Thymus (tissue), 11 donors: ENCODE data around the gene DDIT3. TPM values are rescaled to one million over a fixed set of nuclear protein-coding genes. Genes with fewer than 3 reads are reported as not detected.
A peak's percentile ranks its signal among the peaks of the same experiment; 100 is the strongest.

Source experiments
- DNase-seq, 9 donors: peaks; one replicate each; pipeline ENCODE4 v3.0.0-alpha.2; 2013; ENCODE audit warnings: low spot score in 9 of 9, low read depth in 6 of 9, missing footprints in 1 of 9
- H3K27ac ChIP-seq, 2 donors: one replicate each; pipeline ENCODE4 v1.5.1; 2013; ENCODE audit warnings: control low read depth in 1 of 2, low read depth in 1 of 2, low read length in 1 of 2, mild to moderate bottlenecking in 1 of 2, moderate library complexity in 1 of 2
- H3K27me3 ChIP-seq, 2 donors: one replicate each; pipeline ENCODE4 v1.5.1; 2013; ENCODE audit warnings: low read length in 1 of 2; ENCODE audit not compliant: control insufficient read depth in 2 of 2, insufficient read depth in 1 of 2
- H3K36me3 ChIP-seq, 2 donors: one replicate each; pipeline ENCODE4 v1.5.1; 2013; ENCODE audit warnings: low read length in 1 of 2, mild to moderate bottlenecking in 1 of 2, moderate library complexity in 1 of 2; ENCODE audit not compliant: control insufficient read depth in 2 of 2, insufficient read depth in 2 of 2
- H3K4me1 ChIP-seq, 2 donors: one replicate each; pipeline ENCODE4 v1.5.1; 2013; ENCODE audit warnings: low read length in 2 of 2; ENCODE audit not compliant: control insufficient read depth in 2 of 2, insufficient read depth in 2 of 2
- H3K4me3 ChIP-seq, 2 donors: one replicate each; pipeline ENCODE4 v1.5.1; 2013; ENCODE audit warnings: low read length in 2 of 2, control low read depth in 1 of 2, mild to moderate bottlenecking in 1 of 2
- H3K9me3 ChIP-seq, 2 donors: one replicate each; pipeline ENCODE4 v1.5.1; 2013; ENCODE audit warnings: low read length in 1 of 2, mild to moderate bottlenecking in 1 of 2; ENCODE audit not compliant: control insufficient read depth in 2 of 2, insufficient read depth in 1 of 2
- WGBS: extraction: QIAGEN DNeasy Blood & Tissue Kit; methylation state at CpG from one replicate; pipeline ENCODE4 v1.1.7; 2013; 5-methylcytosine and 5-hydroxymethylcytosine counted together
- polyA plus RNA-seq: library from polyadenylated mRNA; stranded (reverse); fragments of 200-250 nt; gene quantifications from one replicate; pipeline ENCODE4 v1.2.3, GENCODE V29; 2013
- total RNA-seq: library from RNA; stranded (reverse); fragments of 120-200 nt; gene quantifications from one replicate; pipeline ENCODE4 v1.2.4, GENCODE V29; 2013
- donor health status: healthy.

Gene DDIT3
- total and polyA plus RNA-seq, 2 donors: 25.0 to 43.4 TPM

DNA sequence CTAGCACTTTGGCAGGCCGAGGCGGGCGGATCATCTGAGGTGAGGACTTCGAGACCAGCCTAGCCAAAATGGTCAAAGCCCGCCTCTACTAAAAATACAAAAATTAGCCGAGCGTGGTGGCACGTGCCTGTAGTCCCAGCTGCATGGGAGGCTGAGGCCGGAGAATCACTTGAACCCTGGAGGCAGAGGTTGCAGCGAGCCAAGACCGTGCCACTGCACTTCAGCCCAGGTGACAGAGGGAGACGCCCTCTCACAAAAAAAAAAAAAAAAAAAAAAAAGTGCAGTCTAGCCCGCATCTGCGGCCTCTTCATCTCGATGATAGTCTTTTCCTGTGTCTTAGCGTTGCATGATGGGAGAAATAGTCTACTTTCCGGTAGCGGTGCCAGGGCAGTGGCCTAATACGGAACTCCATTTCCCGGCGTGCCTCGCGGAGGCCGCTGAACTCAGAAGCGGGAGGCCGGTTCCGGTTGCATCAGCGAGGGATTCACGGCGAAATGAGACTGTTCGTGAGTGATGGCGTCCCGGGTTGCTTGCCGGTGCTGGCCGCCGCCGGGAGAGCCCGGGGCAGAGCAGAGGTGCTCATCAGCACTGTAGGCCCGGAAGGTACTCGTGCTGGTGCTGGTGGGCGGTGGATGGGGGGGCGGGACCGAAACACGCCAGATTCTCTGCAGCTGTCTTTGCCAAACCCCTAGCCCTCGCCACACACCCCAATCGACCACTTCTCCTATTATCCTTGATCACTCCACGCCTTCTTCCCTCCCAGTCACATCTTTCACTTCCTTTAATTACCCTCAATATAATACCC is 32.5 kb downstream of the DDIT3 start, which contains the start of gene MARS1:
TSS of gene MARS1 (plus strand) at position 472 of the 805 bp plus-strand sequence. CDS start at position 495, 23 bp downstream.
- Histone ChIP-seq H3K27ac (peak within 1 kb of the TSS; percentile 26 to 79), H3K9me3 (no peaks in the 10 kb centered on the region), H3K4me1 (peaks cover 8 to 17% of the 10 kb centered on the region in 2 donors), H3K36me3 (peaks cover 32 to 34% of the 10 kb centered on the region in 2 donors), H3K4me3 (peak within 1 kb of the TSS; percentile 64 to 96), H3K27me3 (no peaks in the 10 kb centered on the region)
- 17% methylated on average over 47 of the region's 47 CpGs for WGBS
- DNase-seq: peak in 8 of 9 donors; percentile 89 to 98 (median 94)

DNA sequence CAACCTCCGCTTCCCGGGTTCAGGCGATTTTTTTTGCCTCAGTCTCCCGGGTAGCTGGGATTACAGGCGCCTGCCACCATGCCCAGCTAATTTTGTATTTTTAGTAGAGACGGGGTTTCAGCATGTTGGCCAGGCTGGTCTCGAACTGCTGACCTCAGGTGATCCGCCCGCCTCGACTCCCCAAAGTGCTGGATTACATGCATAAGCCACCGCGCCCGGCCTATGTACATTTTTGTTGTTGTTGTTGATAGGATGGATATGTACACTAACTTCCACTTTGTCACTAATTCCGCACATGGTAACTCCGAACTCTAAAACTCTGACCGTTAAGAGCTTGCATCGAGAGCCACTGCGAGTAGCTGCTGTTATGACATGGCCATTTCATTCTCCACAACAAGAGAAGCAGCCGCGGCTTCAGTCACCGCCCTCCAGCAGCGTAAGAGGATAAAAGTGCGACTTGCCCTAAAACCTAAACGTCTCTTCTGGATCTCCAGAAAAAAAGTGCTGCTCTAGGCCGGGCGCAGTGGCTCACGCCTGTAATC is 33.2 kb downstream of the DDIT3 start:
- Histone ChIP-seq H3K4me3 (no peak overlapping the region), H3K27ac (no peak overlapping the region), H3K9me3 (no peaks in the 10 kb centered on the region), H3K4me1 (peaks cover 8 to 17% of the 10 kb centered on the region in 2 donors), H3K27me3 (no peaks in the 10 kb centered on the region), H3K36me3 (peaks cover 27 to 29% of the 10 kb centered on the region in 2 donors)
- 96% methylated on average over 27 of the region's 27 CpGs for WGBS
- no peak for DNase-seq

DNA sequence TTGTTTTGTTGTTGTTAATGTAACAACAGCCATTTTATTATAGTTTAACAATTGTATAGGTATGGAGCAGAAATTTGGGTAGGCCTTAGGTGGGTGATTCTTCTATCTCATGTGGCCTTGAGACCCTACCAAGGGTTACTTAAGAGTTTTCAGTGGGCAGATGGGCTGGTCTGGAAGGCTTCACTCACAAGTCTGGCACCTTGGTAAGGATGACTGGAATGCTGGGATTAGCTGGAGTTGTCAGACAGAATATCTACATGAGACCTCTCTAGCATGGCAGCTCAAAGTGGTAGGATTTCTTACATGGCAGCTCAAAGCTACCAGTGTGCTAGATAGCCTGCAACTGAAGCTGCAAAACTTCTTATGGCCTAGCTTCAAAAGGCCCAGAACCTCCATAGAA is 34.6 kb downstream of the DDIT3 start:
- H3K4me3 ChIP-seq: no peak overlapping the region
- DNase-seq: no peak
- H3K27me3 ChIP-seq: no peaks in the 10 kb centered on the region
- H3K9me3 ChIP-seq: no peaks in the 10 kb centered on the region
- no peak overlapping the region for H3K27ac ChIP-seq
- peaks cover 15 to 17% of the 10 kb centered on the region in 2 donors for H3K36me3 ChIP-seq
- peaks cover 8 to 28% of the 10 kb centered on the region in 2 donors for H3K4me1 ChIP-seq

DNA sequence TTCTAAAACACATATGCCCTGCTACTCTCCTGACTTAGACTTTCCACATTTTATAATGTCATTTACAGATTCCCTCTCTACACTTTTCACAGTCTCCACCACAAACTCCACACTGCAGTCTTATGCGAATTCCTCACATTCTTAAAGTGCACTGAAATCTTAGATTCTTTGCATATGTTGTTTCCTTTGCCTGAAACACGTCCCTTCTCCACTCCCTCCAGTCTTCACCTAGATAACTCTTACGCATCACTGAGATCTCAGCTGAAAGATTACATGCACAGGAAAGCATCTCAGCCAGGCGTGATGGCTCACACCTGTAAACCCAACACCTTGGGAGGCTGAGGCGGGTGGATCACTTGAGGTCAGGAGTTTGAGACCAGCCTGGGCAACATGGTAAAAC is 36.8 kb downstream of the DDIT3 start:
- H3K36me3 ChIP-seq: no peaks in the 10 kb centered on the region
- WGBS: 92% methylated on average over 5 of the region's 5 CpGs
- no peak for DNase-seq
- H3K27me3 ChIP-seq: no peaks in the 10 kb centered on the region
- no peak overlapping the region for H3K4me3 ChIP-seq
- H3K27ac ChIP-seq: no peak overlapping the region
- peaks cover 18 to 40% of the 10 kb centered on the region in 2 donors for H3K4me1 ChIP-seq
- H3K9me3 ChIP-seq: no peaks in the 10 kb centered on the region

DNA sequence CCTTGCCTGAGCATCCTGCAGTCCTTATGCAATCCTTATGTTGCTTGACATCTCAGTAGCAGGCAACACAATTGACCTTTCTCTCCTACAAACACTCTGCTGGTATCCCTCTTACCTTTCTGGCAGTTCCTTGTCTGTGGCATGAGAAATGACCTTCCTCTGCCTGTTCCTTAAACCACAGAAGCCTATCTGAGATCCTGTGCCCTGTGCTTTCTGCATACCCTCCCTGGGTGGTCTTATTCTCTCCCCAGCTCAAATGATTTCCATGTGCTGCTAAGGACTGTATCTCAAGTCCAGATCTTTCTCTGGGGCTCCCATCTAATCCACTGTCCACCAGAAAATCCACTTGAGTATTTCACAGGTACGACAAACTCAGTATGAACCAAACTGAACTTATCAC is 38.6 kb downstream of the DDIT3 start:
- H3K27me3 ChIP-seq: peaks cover 0 to 2% of the 10 kb centered on the region in 2 donors
- WGBS: 91% methylated on average over 1 of the region's 1 CpG
- H3K36me3 ChIP-seq: no peaks in the 10 kb centered on the region
- H3K4me3 ChIP-seq: no peak overlapping the region
- no peaks in the 10 kb centered on the region for H3K9me3 ChIP-seq
- H3K27ac ChIP-seq: peak overlapping the region; percentile 1 to 15
- DNase-seq: no peak
- peaks cover 21 to 48% of the 10 kb centered on the region in 2 donors for H3K4me1 ChIP-seq

DNA sequence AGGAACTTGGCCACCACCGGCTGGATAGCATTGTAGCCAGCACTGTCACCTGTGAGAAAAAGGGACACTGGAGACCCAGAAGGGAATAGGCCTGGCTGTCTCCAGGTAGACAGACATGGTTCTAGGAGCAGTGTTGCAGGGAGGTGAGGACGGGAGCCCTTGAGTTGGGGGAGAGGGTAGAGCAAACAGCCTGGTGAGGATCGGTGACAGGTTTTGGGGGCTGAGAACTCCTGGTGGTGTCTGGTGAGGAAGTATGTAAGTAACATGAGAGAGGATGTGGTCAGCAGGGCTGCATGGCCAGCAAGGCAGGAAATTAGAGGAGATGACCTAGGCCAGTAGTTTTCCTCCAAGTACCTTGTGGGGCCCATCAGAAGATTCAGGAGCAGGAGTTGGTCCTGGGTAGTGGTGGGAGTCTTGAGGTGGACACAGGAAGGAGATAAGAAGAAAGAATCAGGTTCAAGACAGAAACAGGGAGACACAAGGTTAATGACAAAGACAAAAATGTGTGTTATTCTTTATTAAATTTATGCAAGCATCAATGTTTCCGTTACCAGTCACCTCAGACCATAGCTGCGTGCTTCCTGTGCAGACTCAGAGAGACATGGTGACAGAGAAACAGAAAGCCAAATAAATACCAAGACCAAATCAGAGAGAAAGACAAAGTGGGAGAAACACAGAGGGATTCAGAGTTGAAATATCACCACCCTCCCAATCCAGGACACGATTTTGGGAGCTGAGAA is 40.8 kb downstream of the DDIT3 start, which contains the start of gene ARHGAP9:
TSS of gene ARHGAP9 (minus strand) at position 491 of the 740 bp plus-strand sequence. CDS start at position 31, 460 bp downstream.
- Histone ChIP-seq H3K4me1 (peaks cover 31 to 68% of the 10 kb centered on the region in 2 donors), H3K4me3 (peak within 1 kb of the TSS in 1 of 2 donors; percentile 4), H3K27me3 (peaks cover 0 to 16% of the 10 kb centered on the region in 2 donors)

GRCh38 chr12:57479043-57479375 is 41.3 kb downstream of the DDIT3 start:
- Histone ChIP-seq H3K27ac (peak overlapping the region; percentile 92 to 95), H3K9me3 (no peaks in the 10 kb centered on the region), H3K36me3 (peaks cover 17 to 19% of the 10 kb centered on the region in 2 donors), H3K4me1 (peaks cover 31 to 68% of the 10 kb centered on the region in 2 donors), H3K4me3 (no peak overlapping the region), H3K27me3 (peaks cover 0 to 18% of the 10 kb centered on the region in 2 donors)
- DNase-seq: no peak
- 92% methylated on average over 10 of the region's 10 CpGs for WGBS

More for the DNA sequence above, 40.8 kb downstream of the DDIT3 start, which contains the start of gene ARHGAP9:
- peak in 2 of 9 donors; percentile 55 to 79 for DNase-seq
- Histone ChIP-seq H3K27ac (peak within 1 kb of the TSS; percentile 92 to 95), H3K9me3 (no peaks in the 10 kb centered on the region), H3K36me3 (peaks cover 12 to 13% of the 10 kb centered on the region in 2 donors)
- 37% methylated on average over 6 of the region's 6 CpGs for WGBS

DNA sequence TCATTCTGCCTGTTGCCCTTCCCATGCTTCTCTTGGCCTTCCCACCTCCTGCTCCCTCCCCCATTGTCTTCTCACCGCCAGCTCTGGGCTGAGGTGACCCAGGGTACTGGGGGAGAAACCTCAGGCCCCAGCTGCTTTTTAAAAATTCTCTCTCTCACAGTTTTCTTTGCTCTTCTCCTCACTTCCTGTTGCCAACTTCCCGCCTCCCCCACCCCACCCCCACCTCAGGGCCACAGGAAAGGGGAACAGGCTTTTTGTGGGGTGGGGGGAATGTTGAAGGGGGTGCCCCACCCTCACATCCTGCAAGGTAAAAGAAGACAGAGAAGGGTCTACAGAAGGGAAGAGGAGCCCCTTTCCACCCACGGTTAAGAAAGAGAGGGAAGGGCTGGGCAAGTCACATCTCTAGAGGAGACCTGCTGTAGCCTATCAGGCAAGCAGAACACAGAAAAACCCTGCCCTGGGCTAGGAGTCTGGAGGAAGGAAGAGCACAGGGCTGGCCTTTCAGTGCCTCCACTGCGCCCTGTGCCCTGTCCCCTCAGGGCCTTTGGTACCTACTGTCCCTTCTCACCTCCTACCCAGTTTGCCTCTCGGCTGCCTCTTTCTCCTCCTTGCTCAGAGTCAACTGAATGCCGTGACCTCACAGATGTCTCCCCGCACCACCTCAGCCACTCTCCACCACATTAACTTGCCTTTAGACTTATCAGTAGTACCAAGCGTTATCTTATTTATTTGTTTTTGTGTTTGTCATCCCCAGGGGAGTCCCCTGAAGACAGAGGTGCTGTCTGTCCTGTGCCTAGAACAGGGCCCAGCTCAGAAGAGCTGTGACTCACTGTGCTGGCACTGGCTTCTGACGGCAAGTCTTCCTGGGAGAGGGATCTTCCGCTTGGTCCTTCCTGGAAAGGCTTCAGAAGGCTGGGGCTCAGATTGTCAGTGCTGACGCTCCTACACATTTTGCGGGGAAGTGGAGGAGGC is 42.3 kb downstream of the DDIT3 start:
- H3K4me1 ChIP-seq: peaks cover 31 to 68% of the 10 kb centered on the region in 2 donors
- H3K27me3 ChIP-seq: peaks cover 0 to 18% of the 10 kb centered on the region in 2 donors
- peak in 3 of 9 donors; percentile 67 to 84 (median 68) for DNase-seq
- WGBS: 40% methylated on average over 12 of the region's 12 CpGs
- H3K36me3 ChIP-seq: peaks cover 25 to 26% of the 10 kb centered on the region in 2 donors
- peak overlapping the region; percentile 92 to 95 for H3K27ac ChIP-seq
- H3K9me3 ChIP-seq: no peaks in the 10 kb centered on the region
- H3K4me3 ChIP-seq: peak overlapping the region; percentile 84 to 89
